ENCODE measurements around the gene C12orf43. TPM values are rescaled to one million over a fixed set of nuclear protein-coding genes. Genes with fewer than 3 reads are reported as not detected.

Gene C12orf43
- polyA plus RNA-seq, 1 donor, result 11.9 TPM

- DNase-seq, result no peak
Observed at GRCh38 chr12:120999191-121000120, 16.8 kb downstream of the C12orf43 start.

DNA sequence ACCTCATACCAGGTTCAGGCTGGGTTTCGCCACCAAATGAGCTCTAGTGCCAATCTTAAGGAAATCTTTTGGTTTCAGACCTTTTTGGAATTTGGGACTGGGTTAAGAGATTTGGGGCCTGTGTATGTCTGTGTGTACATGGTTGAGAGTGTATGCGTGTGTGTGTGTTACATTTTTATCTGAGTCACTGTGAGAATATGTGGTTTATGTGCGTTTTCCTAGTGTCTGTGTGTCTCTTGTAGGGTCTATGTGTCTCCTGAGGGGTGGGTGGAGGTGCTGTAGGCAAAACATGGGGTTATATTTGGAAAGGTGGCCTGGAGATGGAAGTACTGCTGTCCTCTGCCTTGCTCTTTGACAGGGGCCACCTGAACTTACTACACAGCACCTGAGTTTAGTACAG, 17.9 kb downstream of the C12orf43 start:
- no peak for DNase-seq

GRCh38 chr12:120997448-120997847, 18.8 kb downstream of the C12orf43 start:
- DNase-seq, result no peak

- no peak for DNase-seq
Observed at GRCh38 chr12:120996133-120996746, 20.0 kb downstream of the C12orf43 start.

DNA sequence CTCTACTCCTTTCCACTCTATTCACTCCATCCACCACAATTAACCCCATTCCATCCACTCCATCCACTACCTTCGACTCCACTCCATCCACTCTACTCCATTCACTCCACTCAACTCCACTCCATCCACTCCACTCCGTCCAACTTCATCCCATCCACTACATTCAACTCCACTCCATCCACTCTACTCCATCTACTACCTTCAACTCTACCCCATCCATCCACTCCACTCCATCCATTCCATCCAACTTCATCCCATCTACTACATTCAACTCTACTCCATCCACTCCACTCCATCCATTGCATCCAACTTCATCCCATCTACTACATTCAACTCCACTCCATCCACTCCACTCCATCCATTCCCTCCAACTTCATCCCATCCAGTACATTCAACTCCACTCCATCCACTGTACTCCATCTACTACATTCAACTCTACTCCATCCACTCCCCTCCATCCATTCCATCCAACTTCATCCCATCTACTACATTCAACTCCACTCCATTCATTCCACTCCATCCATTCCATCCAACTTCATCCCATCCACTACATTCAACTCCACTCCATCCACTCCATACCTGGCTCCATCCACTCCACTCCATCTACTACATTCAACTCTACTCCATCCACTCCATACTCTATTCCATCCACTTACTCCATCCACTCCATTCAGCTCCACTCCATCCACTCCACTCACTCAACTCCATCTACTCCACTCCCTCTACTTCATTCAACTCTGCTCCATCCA, 21.5 kb downstream of the C12orf43 start:
- no peak for DNase-seq

GRCh38 chr12:120994059-120994458, 22.2 kb downstream of the C12orf43 start:
- no peak for DNase-seq

GRCh38 chr12:120993496-120993895, 22.8 kb downstream of the C12orf43 start:
- no peak for DNase-seq

GRCh38 chr12:120992989-120993388, 23.3 kb downstream of the C12orf43 start:
- no peak for DNase-seq

DNA sequence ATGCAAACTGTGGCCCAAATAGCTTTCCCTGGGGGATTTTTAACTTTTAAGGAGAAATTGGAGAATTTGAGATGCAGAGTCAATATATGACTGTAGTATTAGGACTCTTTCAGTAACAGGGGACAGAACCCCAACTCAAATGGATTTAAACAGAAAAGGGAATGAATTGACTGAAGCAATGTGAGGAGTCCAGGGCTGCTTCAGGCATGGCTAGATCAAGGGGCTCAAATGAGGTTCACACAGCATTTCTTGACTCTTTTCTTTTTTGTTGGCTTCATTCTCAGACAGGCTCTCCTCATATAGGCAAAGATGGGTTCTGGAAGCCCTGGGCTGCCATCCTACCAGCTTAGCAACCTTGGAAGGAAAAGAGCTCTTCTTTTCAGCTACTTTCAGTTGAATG, 24.3 kb downstream of the C12orf43 start:
- no peak for DNase-seq

DNA sequence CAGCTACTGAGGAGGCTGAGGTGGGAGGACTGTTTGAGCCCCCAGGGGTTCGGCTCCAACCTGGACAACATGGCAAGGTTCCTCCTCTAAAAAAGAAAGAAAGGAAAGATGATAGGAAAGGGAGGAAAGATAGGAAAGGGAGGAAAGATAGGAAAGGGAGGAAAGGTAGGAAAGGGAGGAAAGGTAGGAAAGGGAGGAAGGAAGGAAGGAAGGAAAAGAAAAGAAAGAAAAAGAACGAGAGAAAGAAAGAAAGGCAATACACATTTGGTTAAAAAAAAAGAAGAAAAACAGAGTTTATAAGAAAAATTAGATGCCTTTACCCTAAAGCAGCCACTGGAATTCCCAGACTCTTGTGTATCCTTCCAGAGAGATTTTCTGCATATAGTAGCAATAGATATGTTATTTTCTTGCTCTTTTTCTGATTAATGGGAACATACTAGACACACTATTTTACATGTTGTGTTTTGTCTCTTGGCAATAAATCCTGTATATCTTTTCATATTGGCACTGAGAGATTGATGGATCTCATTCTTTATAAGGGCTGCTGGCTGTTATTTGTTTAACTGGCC, 25.7 kb downstream of the C12orf43 start:
- no peak for DNase-seq

DNA sequence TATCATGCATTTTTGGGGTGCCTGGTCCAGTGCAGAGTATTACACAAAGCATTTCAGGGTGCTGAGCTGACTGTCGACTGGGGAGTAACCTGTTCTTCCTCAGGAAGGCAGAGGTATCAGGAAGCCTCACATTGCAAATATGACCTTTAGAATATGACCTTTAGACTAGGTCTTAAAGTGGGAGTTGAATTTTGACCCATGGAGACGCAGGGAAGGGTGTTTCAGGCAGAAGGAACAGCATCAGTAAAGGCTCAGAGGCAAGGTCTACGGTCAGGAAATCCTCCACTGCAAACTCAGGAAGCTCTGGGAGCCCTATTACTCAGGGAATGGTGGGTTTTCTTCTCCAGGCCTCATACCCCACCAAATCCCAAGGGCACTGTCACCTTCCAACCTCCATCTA, 26.6 kb downstream of the C12orf43 start:
- DNase-seq, result no peak

- no peak for DNase-seq
Observed at GRCh38 chr12:120988658-120989057, 27.6 kb downstream of the C12orf43 start.

DNA sequence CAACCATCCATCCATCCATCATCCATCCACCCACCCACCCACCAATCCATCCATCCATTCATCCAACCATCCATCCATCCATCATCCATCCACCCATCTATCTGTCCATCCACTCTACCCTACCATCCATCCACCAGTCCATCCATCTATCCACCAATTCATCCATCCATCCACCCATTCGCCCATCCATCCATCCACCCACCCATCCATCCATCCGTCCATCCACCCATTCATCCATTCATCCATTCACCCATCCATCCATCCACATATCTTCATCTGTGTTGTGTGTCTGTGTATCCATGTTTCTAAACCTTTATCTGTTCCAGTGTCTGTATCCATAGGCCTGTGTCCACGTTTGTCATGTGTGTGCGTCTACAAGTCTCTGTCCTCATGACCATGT, 28.1 kb downstream of the C12orf43 start:
- DNase-seq, result no peak

DNA sequence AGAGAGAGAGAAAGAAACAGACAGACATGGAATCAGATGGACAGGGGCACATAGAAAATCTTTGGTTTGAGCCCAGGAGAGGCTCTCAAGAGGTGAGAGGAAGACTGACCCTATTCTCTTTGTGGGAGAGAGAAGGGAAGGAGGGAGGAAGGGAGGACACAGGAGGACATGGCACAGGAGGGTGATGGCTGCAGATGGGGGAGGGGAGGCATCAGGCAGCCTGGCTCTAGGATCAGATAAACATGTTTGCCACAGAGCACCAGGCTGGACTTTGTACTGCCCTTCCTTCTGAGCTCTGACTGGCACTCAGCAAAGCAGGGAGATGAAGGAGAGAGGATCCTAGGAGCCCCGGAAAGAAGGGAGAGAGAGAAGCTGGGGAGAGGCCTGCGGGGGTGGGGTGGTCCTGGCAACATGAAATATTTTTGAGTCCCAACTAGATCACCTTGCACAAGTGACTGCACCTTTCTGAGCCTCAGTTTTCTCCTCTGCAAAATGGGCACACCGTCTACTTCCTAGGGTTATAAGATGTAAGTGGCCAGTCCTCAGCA, 31.9 kb downstream of the C12orf43 start:
- DNase-seq, result no peak

DNA sequence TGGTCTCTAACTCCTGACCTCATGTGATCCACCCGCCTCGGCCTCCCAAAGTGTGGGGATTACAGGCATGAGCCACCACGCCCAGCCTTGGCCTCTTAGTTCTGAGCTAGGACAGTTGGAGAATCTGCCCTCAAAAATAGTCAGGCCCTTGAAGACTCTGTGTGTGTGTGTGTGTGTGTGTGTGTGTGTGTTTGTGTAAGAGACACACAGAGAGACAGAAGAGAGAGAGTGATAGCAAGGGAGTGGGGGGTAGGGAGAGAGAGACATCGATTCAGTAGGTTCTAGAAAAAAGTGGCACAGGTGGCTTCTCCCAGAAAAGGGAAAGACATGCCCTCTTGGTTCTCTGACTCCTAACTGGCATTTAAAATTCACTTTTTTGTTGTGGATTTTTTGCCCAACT, 32.5 kb downstream of the C12orf43 start:
- DNase-seq, result no peak

- no peak for DNase-seq
Observed at GRCh38 chr12:120982659-120983058, 33.6 kb downstream of the C12orf43 start.

- DNase-seq, result no peak
Observed at GRCh38 chr12:120981407-120981941, 34.8 kb downstream of the C12orf43 start.

GRCh38 chr12:120980800-120981368, 35.4 kb downstream of the C12orf43 start:
- no peak for DNase-seq

DNA sequence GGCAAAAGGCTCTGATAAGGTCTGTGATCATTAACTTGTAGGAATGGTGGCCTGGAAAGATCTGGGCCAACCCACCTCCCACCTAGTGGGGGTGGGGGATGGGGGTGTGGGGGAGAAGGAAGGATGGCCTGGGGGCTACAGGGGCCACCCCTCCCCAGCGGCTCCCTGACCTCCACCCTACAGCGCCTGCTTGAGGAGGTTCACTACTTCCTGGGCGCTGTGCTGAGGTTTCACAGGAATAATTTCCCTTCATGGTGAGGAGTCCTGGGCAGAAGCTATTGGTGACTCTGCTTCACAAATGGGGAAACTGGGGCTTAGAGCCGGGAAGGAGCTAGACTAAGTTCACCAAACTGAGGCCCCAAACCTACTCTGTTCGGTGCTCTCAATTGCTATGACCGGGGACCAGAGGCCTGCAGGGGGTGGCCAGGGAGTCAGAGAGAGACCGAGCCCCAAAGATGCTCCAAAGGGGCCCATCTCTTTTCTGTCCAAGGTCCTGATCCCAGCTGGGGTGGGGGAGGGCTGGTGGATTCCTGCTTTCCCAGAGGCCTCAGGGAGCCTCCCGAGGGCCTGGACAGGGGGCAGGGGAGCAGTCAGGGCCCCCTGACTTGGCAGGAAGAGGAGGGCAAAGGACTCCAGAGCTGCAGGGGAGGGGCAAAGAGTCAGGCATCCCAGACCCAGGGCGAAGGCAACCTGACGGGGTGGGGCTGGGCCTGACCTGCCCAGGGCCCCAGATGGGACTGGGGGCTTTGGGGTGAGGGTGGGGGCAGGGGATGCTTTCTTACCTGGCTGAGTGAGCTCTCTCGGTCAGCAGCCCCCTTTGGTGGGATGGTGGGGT, 36.2 kb downstream of the C12orf43 start:
- no peak for DNase-seq

DNA sequence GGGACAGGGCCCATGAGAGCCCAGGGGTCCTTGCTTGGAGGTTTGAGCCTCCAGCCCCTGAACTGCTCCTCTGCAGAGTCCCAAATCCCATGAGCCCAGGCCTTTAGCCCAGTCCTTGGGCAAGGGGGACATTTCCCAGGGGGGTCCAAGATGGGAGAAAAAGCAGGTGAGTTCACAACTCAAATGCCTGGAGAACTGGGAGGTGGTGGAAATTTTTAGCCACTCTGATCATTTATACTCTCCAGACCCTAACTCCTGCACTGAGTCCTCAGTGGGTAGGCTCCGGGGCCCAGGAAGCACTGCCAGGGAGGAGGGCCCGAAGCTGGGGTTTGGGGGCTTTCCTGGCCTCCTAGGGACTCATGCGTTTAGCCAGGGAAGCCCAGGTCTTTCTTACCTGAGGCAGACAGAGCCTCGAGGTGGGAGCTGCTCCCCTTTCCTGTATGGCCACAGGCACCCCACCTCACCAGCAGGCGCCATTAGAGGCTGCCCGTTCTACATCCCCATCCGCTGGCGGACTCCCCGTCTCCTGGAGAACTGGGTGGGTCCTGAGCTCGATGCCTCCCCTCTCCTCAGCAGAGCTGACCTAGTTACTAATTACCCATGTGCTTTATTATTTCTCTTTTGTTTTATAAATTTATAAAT, 36.9 kb downstream of the C12orf43 start:
- DNase-seq, result no peak

Data from hindlimb muscle (tissue), 1 donor.